HepG2 (cell line): ENCODE data around the gene RPS25. TPM values are rescaled to one million over a fixed set of nuclear protein-coding genes. Genes with fewer than 3 reads are reported as not detected.

Experiments
- ATF1 ChIP-seq: IDR thresholded peaks from 2 replicates; pipeline ENCODE4 v1.6.1; 2016; ENCODE audit warnings: mild to moderate bottlenecking, control low read depth
- DR1 ChIP-seq: sonication (generic); formaldehyde crosslinking; IDR thresholded peaks from 2 replicates; pipeline ENCODE4 v1.8.0; 2021; ENCODE audit warnings: mild to moderate bottlenecking, missing genetic modification reagents, inconsistent platforms
- ELF3 ChIP-seq: IDR thresholded peaks from 2 replicates; pipeline ENCODE4 v1.6.1; 2016; ENCODE audit warnings: missing genetic modification reagents, missing compliant biosample characterization
- EP300 ChIP-seq, 3 experiments: sonication (generic) in 1 of 3; formaldehyde crosslinking in 1 of 3; IDR thresholded peaks; 2 replicates each; pipeline versions ENCODE4 v1.5.1 to v1.6.1; 2011 to 2020; ENCODE audit warnings: low read depth in 2 of 3, low read length in 2 of 3, borderline replicate concordance in 1 of 3, improper control_type of control experiment in 1 of 3, mild to moderate bottlenecking in 1 of 3, missing genetic modification reagents in 1 of 3, moderate library complexity in 1 of 3
- FOSL1 ChIP-seq: sonication (generic); formaldehyde crosslinking; IDR thresholded peaks from 2 replicates; pipeline ENCODE4 v1.9.0; 2021; ENCODE audit warnings: missing genetic modification reagents, borderline replicate concordance
- GATAD2A ChIP-seq: IDR thresholded peaks from 2 replicates; pipeline ENCODE4 v1.6.1; 2016
- KDM3A ChIP-seq: IDR thresholded peaks from 2 replicates; pipeline ENCODE4 v1.6.1; 2018; ENCODE audit warnings: low read depth, missing compliant biosample characterization
- NPAS2 ChIP-seq: sonication (generic); formaldehyde crosslinking; IDR thresholded peaks from 2 replicates; pipeline ENCODE4 v1.8.0; 2022; ENCODE audit warnings: mild to moderate bottlenecking, missing genetic modification reagents, borderline replicate concordance
- NR2F6 ChIP-seq, 2 experiments: IDR thresholded peaks; 2 replicates each; pipeline ENCODE4 v1.6.1; 2016; ENCODE audit warnings: antibody characterized with exemption in 1 of 2, mild to moderate bottlenecking in 1 of 2
- SRSF9 ChIP-seq: fragments of 200-400 bp; formaldehyde crosslinking; IDR thresholded peaks from 2 replicates; pipeline ENCODE4 v1.6.1; 2018; ENCODE audit warnings: borderline replicate concordance, mild to moderate bottlenecking, low read depth, low read length; ENCODE audit not compliant: insufficient read depth, poor library complexity, severe bottlenecking
- TCF7 ChIP-seq: sonication (generic); IDR thresholded peaks from 2 replicates; pipeline ENCODE4 v1.6.1; 2016; ENCODE audit warnings: antibody characterized with exemption, low read depth
- TEAD3 ChIP-seq: optimal IDR thresholded peaks from 2 replicates; pipeline ENCODE3; 2016; ENCODE audit warnings: borderline replicate concordance
- ZBTB7B ChIP-seq: sonication (generic); formaldehyde crosslinking; IDR thresholded peaks from 2 replicates; pipeline ENCODE4 v1.4.0; 2020; ENCODE audit warnings: missing genetic modification reagents
- polyA plus RNA-seq, 8 experiments: library from polyadenylated mRNA; depleted of rRNA in 3 of 8; stranded (reverse) in 7 of 8; unstranded in 1 of 8; fragments of >200 nt; fragmentation: Illumina TruSeq in 4 of 8; extraction: Trizol in 4 of 8; gene quantifications; 2 replicates each; pipeline versions ENCODE4 v1.2.1 to v1.2.3, GENCODE V29; 2011 to 2016; ENCODE audit warnings: low read depth in 4 of 8, missing spikeins in 1 of 8, mixed read lengths in 1 of 8; ENCODE audit not compliant: insufficient read depth in 1 of 8
- total RNA-seq, 5 experiments: library from RNA; depleted of rRNA; stranded (reverse); fragments of >200 nt; fragmentation: Illumina TruSeq; extraction: Trizol; gene quantifications; 2 replicates each; pipeline ENCODE4 v1.2.3, GENCODE V29; 2016; ENCODE audit warnings: low read depth in 1 of 5
- TF ChIP-seq, protein P1 (sequence below): sonication (generic); formaldehyde crosslinking; IDR thresholded peaks from 2 replicates; pipeline ENCODE4 v1.5.0; 2020; ENCODE audit warnings: missing genetic modification reagents
- TF ChIP-seq, protein P2 (sequence below): sonication (generic); formaldehyde crosslinking; IDR thresholded peaks from 2 replicates; pipeline ENCODE4 v1.4.0; 2020; ENCODE audit warnings: missing genetic modification reagents

The RPS25 gene
- total and polyA plus RNA-seq, 2 of the 13 experiments (the other 11 are each of a cell fraction or from before 2014, with no cell fraction given), result 839 to 1,415 TPM

DNA sequence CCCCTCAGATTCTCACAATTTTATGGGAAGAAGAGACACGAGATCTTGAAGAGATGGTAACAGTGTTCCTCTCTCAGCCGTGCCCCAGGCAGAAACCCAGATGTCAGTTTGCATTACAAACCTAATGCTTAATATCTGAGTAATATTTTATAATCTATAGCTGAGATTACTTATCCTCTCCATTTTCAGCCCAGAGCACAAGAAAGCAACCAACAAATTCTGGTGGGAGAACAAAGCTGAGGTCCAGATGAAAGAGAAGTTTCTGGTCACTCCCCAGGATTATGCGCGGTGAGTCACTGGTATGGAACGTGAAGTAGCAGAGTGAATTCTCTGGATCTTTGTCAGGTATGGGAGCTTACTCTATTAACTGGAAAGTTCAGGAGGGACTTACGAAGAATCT, 19.3 kb downstream of the RPS25 start (continued):
- TF ChIP-seq, protein P1, sequence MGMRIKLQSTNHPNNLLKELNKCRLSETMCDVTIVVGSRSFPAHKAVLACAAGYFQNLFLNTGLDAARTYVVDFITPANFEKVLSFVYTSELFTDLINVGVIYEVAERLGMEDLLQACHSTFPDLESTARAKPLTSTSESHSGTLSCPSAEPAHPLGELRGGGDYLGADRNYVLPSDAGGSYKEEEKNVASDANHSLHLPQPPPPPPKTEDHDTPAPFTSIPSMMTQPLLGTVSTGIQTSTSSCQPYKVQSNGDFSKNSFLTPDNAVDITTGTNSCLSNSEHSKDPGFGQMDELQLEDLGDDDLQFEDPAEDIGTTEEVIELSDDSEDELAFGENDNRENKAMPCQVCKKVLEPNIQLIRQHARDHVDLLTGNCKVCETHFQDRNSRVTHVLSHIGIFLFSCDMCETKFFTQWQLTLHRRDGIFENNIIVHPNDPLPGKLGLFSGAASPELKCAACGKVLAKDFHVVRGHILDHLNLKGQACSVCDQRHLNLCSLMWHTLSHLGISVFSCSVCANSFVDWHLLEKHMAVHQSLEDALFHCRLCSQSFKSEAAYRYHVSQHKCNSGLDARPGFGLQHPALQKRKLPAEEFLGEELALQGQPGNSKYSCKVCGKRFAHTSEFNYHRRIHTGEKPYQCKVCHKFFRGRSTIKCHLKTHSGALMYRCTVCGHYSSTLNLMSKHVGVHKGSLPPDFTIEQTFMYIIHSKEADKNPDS (CRISPR knock-in tag), result no peak
- TF ChIP-seq NPAS2 (CRISPR knock-in tag) (no peak), ATF1 (CRISPR knock-in tag) (0 out of 2 replicates have a peak, but pooled peaks have one; percentile 21), FOSL1 (CRISPR knock-in tag) (peak; percentile 86), KDM3A (CRISPR knock-in tag) (no peak), TEAD3 (CRISPR knock-in tag) (peak; percentile 93), ZBTB7B (CRISPR knock-in tag) (no peak), NR2F6 (IDR thresholded peaks at IDR 0.05) (no peak), NR2F6 (CRISPR knock-in tag; IDR thresholded peaks at IDR 0.05) (0 out of 2 replicates have a peak, but pooled peaks have one; percentile 16), ELF3 (0 out of 2 replicates have a peak, but pooled peaks have one; percentile 17), DR1 (CRISPR knock-in tag) (no peak), SRSF9 (no peak), TCF7 (peak; percentile 40; the same call in 1 of the 2 replicates), GATAD2A (peak; percentile 39; the same call in 1 of the 2 replicates), EP300 (IDR thresholded peaks at IDR 0.05; ENCODE audit: low read depth in 2 of 2, low read length in 2 of 2) (peak in 1 of 2 experiments; percentile 23; a peak in 1 of 4 replicates), EP300 (CRISPR knock-in tag; IDR thresholded peaks at IDR 0.05; ENCODE audit: borderline replicate concordance) (no peak)
- TF ChIP-seq, protein P2, sequence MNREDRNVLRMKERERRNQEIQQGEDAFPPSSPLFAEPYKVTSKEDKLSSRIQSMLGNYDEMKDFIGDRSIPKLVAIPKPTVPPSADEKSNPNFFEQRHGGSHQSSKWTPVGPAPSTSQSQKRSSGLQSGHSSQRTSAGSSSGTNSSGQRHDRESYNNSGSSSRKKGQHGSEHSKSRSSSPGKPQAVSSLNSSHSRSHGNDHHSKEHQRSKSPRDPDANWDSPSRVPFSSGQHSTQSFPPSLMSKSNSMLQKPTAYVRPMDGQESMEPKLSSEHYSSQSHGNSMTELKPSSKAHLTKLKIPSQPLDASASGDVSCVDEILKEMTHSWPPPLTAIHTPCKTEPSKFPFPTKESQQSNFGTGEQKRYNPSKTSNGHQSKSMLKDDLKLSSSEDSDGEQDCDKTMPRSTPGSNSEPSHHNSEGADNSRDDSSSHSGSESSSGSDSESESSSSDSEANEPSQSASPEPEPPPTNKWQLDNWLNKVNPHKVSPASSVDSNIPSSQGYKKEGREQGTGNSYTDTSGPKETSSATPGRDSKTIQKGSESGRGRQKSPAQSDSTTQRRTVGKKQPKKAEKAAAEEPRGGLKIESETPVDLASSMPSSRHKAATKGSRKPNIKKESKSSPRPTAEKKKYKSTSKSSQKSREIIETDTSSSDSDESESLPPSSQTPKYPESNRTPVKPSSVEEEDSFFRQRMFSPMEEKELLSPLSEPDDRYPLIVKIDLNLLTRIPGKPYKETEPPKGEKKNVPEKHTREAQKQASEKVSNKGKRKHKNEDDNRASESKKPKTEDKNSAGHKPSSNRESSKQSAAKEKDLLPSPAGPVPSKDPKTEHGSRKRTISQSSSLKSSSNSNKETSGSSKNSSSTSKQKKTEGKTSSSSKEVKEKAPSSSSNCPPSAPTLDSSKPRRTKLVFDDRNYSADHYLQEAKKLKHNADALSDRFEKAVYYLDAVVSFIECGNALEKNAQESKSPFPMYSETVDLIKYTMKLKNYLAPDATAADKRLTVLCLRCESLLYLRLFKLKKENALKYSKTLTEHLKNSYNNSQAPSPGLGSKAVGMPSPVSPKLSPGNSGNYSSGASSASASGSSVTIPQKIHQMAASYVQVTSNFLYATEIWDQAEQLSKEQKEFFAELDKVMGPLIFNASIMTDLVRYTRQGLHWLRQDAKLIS, result no peak
